HAP-1 (cell line): ENCODE data around the gene FTO.
A peak's percentile ranks its signal among the peaks of the same experiment; 100 is the strongest.

ENCODE experiments used
- DNase-seq, 2 experiments: peaks; one replicate each; pipeline ENCODE4 v3.0.0-alpha.2; 2016 to 2020; ENCODE audit warnings: low spot score in 2 of 2
- H3K27me3 ChIP-seq: fragments of 250-450 bp; sonication (Bioruptor Pico); 2 replicates; pipeline ENCODE4 v1.5.1; 2020; ENCODE audit warnings: low read depth, mild to moderate bottlenecking, moderate library complexity
- H3K36me3 ChIP-seq: fragments of 250-450 bp; sonication (Bioruptor Pico); replicated peaks from 2 replicates; pipeline ENCODE4 v1.5.1; 2020; ENCODE audit warnings: mild to moderate bottlenecking
- H3K4me1 ChIP-seq: fragments of 250-450 bp; sonication (Bioruptor Pico); 2 replicates; pipeline ENCODE4 v1.5.1; 2020; ENCODE audit warnings: mild to moderate bottlenecking
- H3K4me3 ChIP-seq: fragments of 250-450 bp; sonication (Bioruptor Pico); 2 replicates; pipeline ENCODE4 v1.5.1; 2020; ENCODE audit warnings: mild to moderate bottlenecking, moderate library complexity
- H3K9me3 ChIP-seq: fragments of 250-450 bp; sonication (Bioruptor Pico); 2 replicates; pipeline ENCODE4 v1.5.1; 2020; ENCODE audit warnings: mild to moderate bottlenecking, moderate library complexity
- in situ Hi-C: fragments of 300-500 bp; cut with MboI; formaldehyde crosslinking; loops from 3 replicates; pipeline ENCODE4 v1.14.3; 2020; ENCODE audit warnings: low sequenced_read_pairs, inconsistent platforms, mixed read lengths

The FTO gene

DNA sequence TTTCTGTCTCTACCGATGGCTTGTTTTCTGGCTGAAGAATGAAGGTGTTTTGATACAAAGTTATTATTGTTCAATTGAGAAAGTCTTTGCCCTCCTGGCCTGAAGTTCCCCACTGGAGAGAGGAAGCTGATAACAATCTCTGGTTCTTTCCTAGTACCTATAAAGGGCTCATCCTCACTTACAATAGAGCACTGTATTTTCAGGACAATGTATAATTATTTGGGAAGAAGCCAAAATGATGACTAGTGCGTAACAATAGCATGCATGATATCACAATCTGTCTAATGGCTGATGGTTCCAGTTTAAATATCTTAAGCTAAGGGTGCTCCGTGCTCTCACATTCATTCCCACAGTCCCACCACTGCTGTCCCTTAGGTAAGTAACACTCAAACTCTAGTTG is 351.9 kb downstream of the FTO start:
- DNase-seq = no peak
- H3K4me1 ChIP-seq = peaks cover 20% of the 10 kb centered on the region
- in situ Hi-C loops = no loop called here

DNA sequence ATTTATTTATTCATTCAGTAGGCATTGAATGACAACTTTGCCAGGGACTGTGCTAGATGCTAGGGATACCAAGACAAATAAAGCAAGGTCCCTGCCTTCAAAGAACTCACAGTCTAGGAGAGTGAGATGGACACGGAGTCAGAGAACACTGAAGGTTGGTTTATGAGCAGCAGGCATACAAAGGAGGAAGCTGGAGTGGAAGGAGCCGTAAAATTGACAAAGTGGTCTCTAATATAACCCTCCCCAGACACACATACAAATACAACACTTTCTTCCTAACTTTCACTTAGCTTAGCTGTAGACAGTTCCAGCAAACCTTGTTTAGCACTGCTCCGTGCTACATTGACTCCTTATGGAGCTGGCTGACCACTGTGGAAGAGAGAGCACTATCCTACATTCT is 353.0 kb downstream of the FTO start:
- in situ Hi-C loops = no loop called here
- Histone ChIP-seq H3K9me3 (no peaks in the 10 kb centered on the region), H3K27me3 (no peaks in the 10 kb centered on the region), H3K4me3 (no peak overlapping the region), H3K4me1 (peaks cover 12% of the 10 kb centered on the region; the same call in 1 of the 2 replicates), H3K36me3 (no peaks in the 10 kb centered on the region)
- DNase-seq = no peak

More for the DNA sequence above, 351.9 kb downstream of the FTO start:
- no peaks in the 10 kb centered on the region for H3K36me3 ChIP-seq
- no peak overlapping the region for H3K4me3 ChIP-seq
- H3K9me3 ChIP-seq = no peaks in the 10 kb centered on the region
- H3K27me3 ChIP-seq = no peaks in the 10 kb centered on the region

DNA sequence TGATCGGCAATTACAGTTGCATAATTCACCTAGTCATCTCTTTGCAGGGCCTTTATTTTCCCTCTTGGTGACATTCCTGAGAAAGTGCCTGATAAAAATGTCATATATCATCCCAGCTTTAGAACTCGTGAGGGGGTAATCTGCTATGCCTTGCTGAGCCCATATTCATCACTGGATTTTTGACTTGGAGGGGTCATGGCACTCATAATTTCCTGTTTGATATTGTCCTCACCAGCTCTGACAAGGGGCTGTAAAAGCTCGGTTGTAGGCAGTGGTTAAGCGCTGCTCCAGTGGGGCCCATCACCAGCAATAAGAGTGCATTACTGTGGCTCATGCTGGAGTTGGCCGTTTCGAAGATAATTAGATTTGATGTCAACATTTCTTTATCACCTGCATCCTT is 355.4 kb downstream of the FTO start:
- H3K36me3 ChIP-seq = no peaks in the 10 kb centered on the region
- DNase-seq = no peak
- H3K27me3 ChIP-seq = no peaks in the 10 kb centered on the region
- no peak overlapping the region for H3K4me3 ChIP-seq
- in situ Hi-C loops = no loop called here
- no peaks in the 10 kb centered on the region for H3K9me3 ChIP-seq
- peaks cover 7% of the 10 kb centered on the region; the same call in 1 of the 2 replicates for H3K4me1 ChIP-seq

- Histone ChIP-seq H3K9me3 (no peaks in the 10 kb centered on the region), H3K4me1 (peaks cover under 1% of the 10 kb centered on the region; the same call in 1 of the 2 replicates), H3K4me3 (no peak overlapping the region), H3K27me3 (no peaks in the 10 kb centered on the region), H3K36me3 (no peaks in the 10 kb centered on the region)
- DNase-seq = no peak
- in situ Hi-C loops = no loop called here
Observed at GRCh38 chr16:54060599-54061421, 356.9 kb downstream of the FTO start.

GRCh38 chr16:54061454-54061853 is 357.5 kb downstream of the FTO start:
- Histone ChIP-seq H3K9me3 (no peaks in the 10 kb centered on the region), H3K27me3 (no peaks in the 10 kb centered on the region), H3K4me3 (no peak overlapping the region), H3K4me1 (no peaks in the 10 kb centered on the region), H3K36me3 (no peaks in the 10 kb centered on the region)
- in situ Hi-C loops = no loop called here
- no peak for DNase-seq

GRCh38 chr16:54062361-54063278 is 358.7 kb downstream of the FTO start:
- Histone ChIP-seq H3K9me3 (no peaks in the 10 kb centered on the region), H3K4me1 (peaks cover 6% of the 10 kb centered on the region), H3K27me3 (no peaks in the 10 kb centered on the region), H3K36me3 (no peaks in the 10 kb centered on the region), H3K4me3 (no peak overlapping the region)
- in situ Hi-C loops = no loop called here
- no peak for DNase-seq

DNA sequence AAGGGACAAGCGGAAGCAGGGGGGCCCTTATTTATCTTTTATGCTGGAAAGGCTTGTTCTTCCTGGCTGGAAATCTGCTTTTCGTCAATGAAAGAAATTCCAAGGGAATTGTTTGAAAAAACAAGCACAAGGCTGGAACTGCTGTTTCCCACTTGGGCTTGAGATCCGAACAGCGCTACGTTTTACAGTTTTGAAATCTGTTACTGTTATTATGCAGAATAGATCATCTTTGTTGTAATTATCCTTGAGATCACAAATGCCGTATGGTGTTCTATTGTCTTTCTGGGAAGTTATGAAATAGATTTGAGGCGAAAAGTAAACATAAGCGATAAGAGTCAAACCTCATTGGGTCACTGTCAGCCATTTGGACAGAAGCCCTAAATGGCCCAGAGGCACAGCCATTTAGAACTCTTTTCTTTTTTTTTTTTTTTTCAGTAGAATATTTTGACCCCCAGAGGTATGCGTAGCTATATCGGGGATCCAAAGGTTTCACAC is 359.4 kb downstream of the FTO start:
- Histone ChIP-seq H3K36me3 (no peaks in the 10 kb centered on the region), H3K4me3 (no peak overlapping the region), H3K4me1 (peaks cover 11% of the 10 kb centered on the region), H3K27me3 (no peaks in the 10 kb centered on the region), H3K9me3 (no peaks in the 10 kb centered on the region)
- in situ Hi-C loops = no loop called here
- no peak for DNase-seq

DNA sequence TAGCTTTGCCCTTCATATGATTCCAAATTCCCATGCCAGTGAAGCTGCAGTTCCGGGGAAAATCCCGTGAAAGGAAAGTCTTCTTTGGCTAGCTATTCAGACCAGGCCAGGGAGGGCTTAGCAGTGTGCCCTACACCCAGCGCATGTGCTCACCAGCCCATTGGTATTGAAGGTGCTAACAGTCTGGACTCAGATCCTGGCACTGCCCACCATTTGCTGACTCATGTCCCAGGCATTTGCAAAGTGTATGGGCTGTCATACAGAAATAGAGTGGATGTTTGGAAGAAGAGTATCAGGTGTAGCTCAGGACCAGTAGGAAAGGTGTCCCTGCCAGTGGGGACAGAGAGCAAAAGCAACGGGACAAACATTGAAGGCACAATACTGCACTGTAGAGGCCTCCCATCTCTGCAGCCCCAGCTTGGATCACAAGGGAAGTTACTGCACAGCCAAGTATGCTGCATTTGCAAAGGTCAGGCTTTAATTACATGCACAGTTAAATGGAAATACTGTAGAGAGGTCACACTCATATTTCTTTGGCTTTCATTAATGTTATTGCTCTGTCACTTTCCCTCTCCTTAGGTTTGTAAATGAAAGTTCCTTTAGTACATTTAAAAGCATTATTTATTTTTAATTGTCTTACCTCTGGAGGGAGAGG is 362.6 kb downstream of the FTO start:
- H3K4me1 ChIP-seq = peaks cover 13% of the 10 kb centered on the region
- in situ Hi-C loops = no loop called here

DNA sequence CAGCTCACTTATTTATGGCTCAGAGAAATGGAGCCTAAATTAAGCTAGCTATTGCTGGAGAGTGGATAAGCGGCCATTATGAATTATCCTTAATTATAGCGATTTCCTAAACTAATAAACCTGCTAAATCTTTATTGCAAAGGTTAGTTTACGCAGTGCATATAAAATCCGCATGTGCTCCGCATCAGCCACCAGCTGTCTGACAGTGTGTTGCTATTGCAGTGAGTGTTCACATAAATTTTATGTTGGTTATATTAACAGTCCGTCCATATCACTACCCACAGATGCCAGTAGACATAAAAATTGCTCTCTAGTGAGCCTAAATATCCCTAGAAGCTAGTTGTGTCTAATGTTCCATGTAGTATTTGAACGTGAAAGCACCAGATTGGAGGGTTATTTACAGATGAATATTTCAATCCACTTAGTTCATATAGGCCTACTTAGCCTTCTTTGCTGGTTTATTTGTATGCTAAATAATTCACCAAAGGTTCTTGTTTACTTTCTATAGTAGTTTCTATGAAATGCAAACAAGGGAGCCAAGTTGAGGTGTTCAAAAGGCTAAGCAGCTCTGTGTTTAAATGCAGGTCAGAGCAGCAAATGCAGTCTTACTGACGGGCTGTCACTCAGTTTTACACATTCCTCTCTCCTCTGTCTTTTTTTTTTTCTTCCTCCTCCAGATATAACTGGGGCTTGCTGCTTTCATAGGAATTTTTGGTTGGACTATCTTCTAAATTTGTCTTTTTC is 363.5 kb downstream of the FTO start:
- in situ Hi-C loops = no loop called here

More for the DNA sequence above, 362.6 kb downstream of the FTO start:
- Histone ChIP-seq H3K4me3 (no peak overlapping the region), H3K36me3 (no peaks in the 10 kb centered on the region), H3K9me3 (no peaks in the 10 kb centered on the region), H3K27me3 (no peaks in the 10 kb centered on the region)
- no peak for DNase-seq

DNA sequence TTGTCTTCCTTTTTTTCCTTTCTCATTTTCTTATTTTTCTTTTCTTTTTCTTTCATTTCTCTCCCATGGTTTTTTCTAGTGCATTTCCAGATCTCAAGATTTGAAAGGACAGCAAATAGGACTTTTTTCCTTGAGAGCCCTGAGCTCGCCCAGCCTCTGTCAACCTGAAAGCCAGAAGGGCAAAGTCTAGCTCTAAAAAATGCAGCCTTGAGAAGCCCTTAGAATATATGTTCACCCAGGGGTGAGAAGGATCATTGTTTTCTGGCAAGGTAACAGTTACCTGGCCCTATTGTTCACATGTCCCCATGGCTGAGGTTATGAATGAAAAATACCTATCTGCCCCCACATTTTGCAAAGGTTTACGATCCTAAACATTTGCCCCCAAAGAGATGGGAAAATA is 364.3 kb downstream of the FTO start:
- peaks cover 13% of the 10 kb centered on the region for H3K4me1 ChIP-seq
- H3K9me3 ChIP-seq = no peaks in the 10 kb centered on the region
- no peak overlapping the region for H3K4me3 ChIP-seq
- in situ Hi-C loops = no loop called here
- H3K36me3 ChIP-seq = no peaks in the 10 kb centered on the region
- no peak for DNase-seq
- no peaks in the 10 kb centered on the region for H3K27me3 ChIP-seq

More for the DNA sequence above, 363.5 kb downstream of the FTO start:
- no peaks in the 10 kb centered on the region for H3K27me3 ChIP-seq
- H3K9me3 ChIP-seq = no peaks in the 10 kb centered on the region
- peak in 1 of 2 experiments; percentile 54 for DNase-seq
- peaks cover 13% of the 10 kb centered on the region for H3K4me1 ChIP-seq
- H3K36me3 ChIP-seq = no peaks in the 10 kb centered on the region
- H3K4me3 ChIP-seq = no peak overlapping the region

GRCh38 chr16:54069601-54070239 is 365.8 kb downstream of the FTO start:
- Histone ChIP-seq H3K36me3 (no peaks in the 10 kb centered on the region), H3K4me3 (no peak overlapping the region), H3K9me3 (no peaks in the 10 kb centered on the region), H3K4me1 (peaks cover 13% of the 10 kb centered on the region), H3K27me3 (no peaks in the 10 kb centered on the region)
- in situ Hi-C loops = no loop called here
- no peak for DNase-seq

GRCh38 chr16:54070789-54071343 is 366.9 kb downstream of the FTO start:
- in situ Hi-C loops = no loop called here
- H3K4me1 ChIP-seq = peaks cover 13% of the 10 kb centered on the region
- no peaks in the 10 kb centered on the region for H3K27me3 ChIP-seq
- no peaks in the 10 kb centered on the region for H3K36me3 ChIP-seq
- DNase-seq = no peak
- no peak overlapping the region for H3K4me3 ChIP-seq
- no peaks in the 10 kb centered on the region for H3K9me3 ChIP-seq
